LoVo (cell line): ENCODE data around the gene CASP10.
A peak's percentile ranks its signal among the peaks of the same experiment; 100 is the strongest.
"Not testable (repeated sequence)": the region's sequence is repeated elsewhere in the genome, so short reads cannot be mapped to it uniquely, and the experiment has no call there.

Experiments used
- DNase-seq: peaks from one replicate; pipeline ENCODE4 v3.0.0-alpha.2; 2016; ENCODE audit warnings: low spot score

The CASP10 gene

GRCh38 chr2:201156036-201156435 lies 26.9 kb upstream of the CASP10 start:
- no peak for DNase-seq

- DNase-seq, result no peak
Observed at GRCh38 chr2:201156640-201157039, 26.3 kb upstream of the CASP10 start.

GRCh38 chr2:201157694-201158093 lies 25.2 kb upstream of the CASP10 start:
- no peak for DNase-seq

- peak; percentile 47 for DNase-seq
Observed at GRCh38 chr2:201158111-201158929, 24.6 kb upstream of the CASP10 start.

- DNase-seq, result no peak
Observed at GRCh38 chr2:201164166-201164565, 18.8 kb upstream of the CASP10 start.

GRCh38 chr2:201167546-201167945 lies 15.4 kb upstream of the CASP10 start:
- DNase-seq, result no peak

- not testable (repeated sequence) for DNase-seq
Observed at GRCh38 chr2:201168496-201168895, 14.4 kb upstream of the CASP10 start.

- no peak for DNase-seq
Observed at GRCh38 chr2:201171259-201171814, 11.6 kb upstream of the CASP10 start.

GRCh38 chr2:201172279-201172678 lies 10.7 kb upstream of the CASP10 start:
- no peak for DNase-seq

- DNase-seq, result no peak
Observed at GRCh38 chr2:201174687-201175086, 8.3 kb upstream of the CASP10 start.

- no peak for DNase-seq
Observed at GRCh38 chr2:201176081-201176481, 6.9 kb upstream of the CASP10 start.

- DNase-seq, result no peak
Observed at GRCh38 chr2:201180010-201180409, 2.9 kb upstream of the CASP10 start.

- DNase-seq, result no peak
Observed at GRCh38 chr2:201183365-201183727, 405 bp downstream of the CASP10 start.

GRCh38 chr2:201183835-201184234 lies 894 bp downstream of the CASP10 start:
- DNase-seq, result not testable (repeated sequence)

GRCh38 chr2:201184248-201184647 lies 1.3 kb downstream of the CASP10 start:
- not testable (repeated sequence) for DNase-seq

- no peak for DNase-seq
Observed at GRCh38 chr2:201185863-201186262, 2.9 kb downstream of the CASP10 start.

- DNase-seq, result no peak
Observed at GRCh38 chr2:201186982-201187381, 4.0 kb downstream of the CASP10 start.

- DNase-seq, result no peak
Observed at GRCh38 chr2:201188449-201188848, 5.5 kb downstream of the CASP10 start.

GRCh38 chr2:201191132-201191875 lies 8.4 kb downstream of the CASP10 start:
- no peak for DNase-seq

- no peak for DNase-seq
Observed at GRCh38 chr2:201194097-201194496, 11.2 kb downstream of the CASP10 start.

- no peak for DNase-seq
Observed at GRCh38 chr2:201195331-201195730, 12.4 kb downstream of the CASP10 start.

- DNase-seq, result no peak
Observed at GRCh38 chr2:201196003-201196402, 13.1 kb downstream of the CASP10 start.

- no peak for DNase-seq
Observed at GRCh38 chr2:201196803-201197202, 13.9 kb downstream of the CASP10 start.
